Esophagus muscularis mucosa (tissue), 4 donors: ENCODE data around the gene EFCAB14. TPM values are rescaled to one million over a fixed set of nuclear protein-coding genes. Genes with fewer than 3 reads are reported as not detected.

Source experiments
- DNase-seq: peaks from one replicate; pipeline ENCODE4 v3.0.0-alpha.2; 2017; ENCODE audit errors: extremely low spot score
- H3K27ac ChIP-seq, 4 donors: fragments of 200-600 bp; sonication (generic); replicated peaks in 1 of 4; 1 replicate in 3 of 4; 2 replicates in 1 of 4; pipeline ENCODE4 v1.5.1; 2016 to 2019; ENCODE audit warnings: mild to moderate bottlenecking in 1 of 4
- H3K27me3 ChIP-seq, 4 donors: fragments of 200-600 bp; sonication (generic); one replicate each; pipeline versions ENCODE4 v1.5.1 to v1.6.0; 2016 to 2019
- H3K36me3 ChIP-seq, 4 donors: fragments of 200-600 bp; sonication (generic); one replicate each; pipeline ENCODE4 v1.5.1; 2016 to 2019
- H3K4me1 ChIP-seq, 4 donors: fragments of 200-600 bp; sonication (generic); one replicate each; pipeline ENCODE4 v1.5.1; 2016 to 2019
- H3K4me3 ChIP-seq, 4 donors: fragments of 200-600 bp; sonication (generic); 1 replicate in 2 of 4; 2 replicates in 2 of 4; pipeline ENCODE4 v1.5.1; 2016 to 2019; ENCODE audit warnings: mild to moderate bottlenecking in 4 of 4, moderate library complexity in 1 of 4
- H3K9me3 ChIP-seq, 4 donors: fragments of 200-600 bp; sonication (generic); 1 replicate in 3 of 4; 2 replicates in 1 of 4; pipeline ENCODE4 v1.5.1; 2016 to 2019
- EP300 ChIP-seq: sonication (generic); formaldehyde crosslinking; IDR thresholded peaks from one replicate; pipeline ENCODE4 v1.6.1; 2017; ENCODE audit warnings: antibody characterized with exemption
- POLR2A ChIP-seq: fragments of 450-650 bp; IDR thresholded peaks from one replicate; pipeline ENCODE4 v1.6.1; 2017; ENCODE audit warnings: antibody characterized with exemption, moderate library complexity, mild to moderate bottlenecking, low read depth
- POLR2AphosphoS5 ChIP-seq, 2 donors: sonication (generic); formaldehyde crosslinking; IDR thresholded peaks; one replicate each; pipeline ENCODE4 v1.6.1; 2017; ENCODE audit warnings: antibody characterized with exemption in 2 of 2
- WGBS: methylation state at CpG from one replicate; pipeline ENCODE4 v1.1.5; 2018; 5-methylcytosine and 5-hydroxymethylcytosine counted together
- intact Hi-C: fragments of 100-400 bp; cut with DNase I; formaldehyde crosslinking; loops from one replicate; pipeline ENCODE4 v1.15.1; 2023
- total RNA-seq, 4 donors: library from RNA; depleted of rRNA; stranded (reverse); fragments of >200 nt; gene quantifications; one replicate each; pipeline versions ENCODE4 v1.1.0 to v1.2.1, GENCODE V29; 2016
- TF ChIP-seq, protein P1 (sequence below), 3 experiments: fragments of 200-600 bp in 2 of 3; fragments of 450-650 bp in 1 of 3; sonication (generic) in 2 of 3; IDR thresholded peaks; one replicate each; pipeline ENCODE4 v1.5.1; 2017 to 2019; ENCODE audit warnings: antibody characterized with exemption in 3 of 3, mild to moderate bottlenecking in 2 of 3, moderate library complexity in 1 of 3

Gene EFCAB14
- total RNA-seq, 4 donors from 2014 or later: 83.5 to 113 (median 104) TPM

- H3K27ac ChIP-seq: no peak overlapping the region
- H3K4me3 ChIP-seq: no peak overlapping the region
- TF ChIP-seq EP300: no peak
- no peak for TF ChIP-seq POLR2AphosphoS5 (IDR thresholded peaks at IDR 0.05)
- TF ChIP-seq POLR2A: no peak
- TF ChIP-seq, protein P1, sequence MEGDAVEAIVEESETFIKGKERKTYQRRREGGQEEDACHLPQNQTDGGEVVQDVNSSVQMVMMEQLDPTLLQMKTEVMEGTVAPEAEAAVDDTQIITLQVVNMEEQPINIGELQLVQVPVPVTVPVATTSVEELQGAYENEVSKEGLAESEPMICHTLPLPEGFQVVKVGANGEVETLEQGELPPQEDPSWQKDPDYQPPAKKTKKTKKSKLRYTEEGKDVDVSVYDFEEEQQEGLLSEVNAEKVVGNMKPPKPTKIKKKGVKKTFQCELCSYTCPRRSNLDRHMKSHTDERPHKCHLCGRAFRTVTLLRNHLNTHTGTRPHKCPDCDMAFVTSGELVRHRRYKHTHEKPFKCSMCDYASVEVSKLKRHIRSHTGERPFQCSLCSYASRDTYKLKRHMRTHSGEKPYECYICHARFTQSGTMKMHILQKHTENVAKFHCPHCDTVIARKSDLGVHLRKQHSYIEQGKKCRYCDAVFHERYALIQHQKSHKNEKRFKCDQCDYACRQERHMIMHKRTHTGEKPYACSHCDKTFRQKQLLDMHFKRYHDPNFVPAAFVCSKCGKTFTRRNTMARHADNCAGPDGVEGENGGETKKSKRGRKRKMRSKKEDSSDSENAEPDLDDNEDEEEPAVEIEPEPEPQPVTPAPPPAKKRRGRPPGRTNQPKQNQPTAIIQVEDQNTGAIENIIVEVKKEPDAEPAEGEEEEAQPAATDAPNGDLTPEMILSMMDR (IDR thresholded peaks at IDR 0.05): no peak
- H3K27me3 ChIP-seq: no peaks in the 10 kb centered on the region
- intact Hi-C loops: no loop called here
- H3K4me1 ChIP-seq: peaks cover 0 to 25% (median 7%) of the 10 kb centered on the region in 4 donors
- peaks cover 19 to 69% (median 47%) of the 10 kb centered on the region in 4 donors for H3K36me3 ChIP-seq
- H3K9me3 ChIP-seq: peaks cover 0 to 6% (median 0%) of the 10 kb centered on the region in 4 donors
- no peak for DNase-seq
- WGBS: 98% methylated on average over 3 of the region's 3 CpGs
Observed at GRCh38 chr1:46650491-46650890, 68.4 kb downstream of the EFCAB14 start.

DNA sequence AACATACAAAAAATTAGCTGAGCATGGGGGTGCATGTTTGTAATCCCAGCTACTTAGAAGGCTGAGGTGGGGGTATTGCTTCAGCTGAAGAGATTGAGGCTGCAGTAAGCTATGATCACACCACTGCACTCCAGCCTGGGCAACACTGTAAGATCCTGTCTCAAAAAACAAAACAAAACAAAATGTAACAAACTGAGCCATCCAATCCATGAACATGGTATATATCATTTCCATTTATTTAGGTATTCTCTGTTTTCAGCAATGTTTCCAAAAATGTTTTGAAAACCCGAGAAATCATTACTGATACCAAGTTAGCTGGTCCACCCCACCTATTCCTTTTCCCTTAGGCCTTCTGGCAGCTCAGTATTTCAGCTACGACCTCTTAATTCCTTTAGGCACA lies 69.2 kb downstream of the EFCAB14 start:
- H3K4me3 ChIP-seq: no peak overlapping the region
- peaks cover 19 to 65% (median 44%) of the 10 kb centered on the region in 4 donors for H3K36me3 ChIP-seq
- DNase-seq: no peak
- TF ChIP-seq POLR2AphosphoS5 (IDR thresholded peaks at IDR 0.05) (no peak), POLR2A (no peak)
- peaks cover 0 to 24% (median 13%) of the 10 kb centered on the region in 4 donors for H3K4me1 ChIP-seq
- H3K27me3 ChIP-seq: no peaks in the 10 kb centered on the region
- H3K27ac ChIP-seq: no peak overlapping the region
- intact Hi-C loops: no loop called here
- peaks cover 0 to 6% (median 0%) of the 10 kb centered on the region in 4 donors for H3K9me3 ChIP-seq
- WGBS: 97% methylated on average over 2 of the region's 2 CpGs

- Histone ChIP-seq H3K9me3 (peaks cover 0 to 6% (median 0%) of the 10 kb centered on the region in 4 donors), H3K27me3 (no peaks in the 10 kb centered on the region), H3K36me3 (peaks cover 19 to 55% (median 37%) of the 10 kb centered on the region in 4 donors), H3K4me1 (peaks cover 12 to 29% (median 25%) of the 10 kb centered on the region in 4 donors), H3K27ac (no peak overlapping the region), H3K4me3 (no peak overlapping the region)
- TF ChIP-seq EP300 (no peak), POLR2AphosphoS5 (IDR thresholded peaks at IDR 0.05) (no peak), POLR2A (no peak)
- TF ChIP-seq, protein P1 (IDR thresholded peaks at IDR 0.05): no peak
- no peak for DNase-seq
- 97% methylated on average over 3 of the region's 3 CpGs for WGBS
- intact Hi-C loops: no loop called here
Observed at GRCh38 chr1:46647611-46648010, 71.3 kb downstream of the EFCAB14 start.

- H3K27ac ChIP-seq: no peak overlapping the region
- intact Hi-C loops: no loop called here
- 60% methylated on average over 2 of the region's 2 CpGs for WGBS
- H3K9me3 ChIP-seq: peaks cover 0 to 6% (median 0%) of the 10 kb centered on the region in 4 donors
- H3K36me3 ChIP-seq: peaks cover 13 to 53% (median 35%) of the 10 kb centered on the region in 4 donors
- peaks cover 13 to 36% (median 32%) of the 10 kb centered on the region in 4 donors for H3K4me1 ChIP-seq
- DNase-seq: no peak
- H3K4me3 ChIP-seq: no peak overlapping the region
- no peaks in the 10 kb centered on the region for H3K27me3 ChIP-seq
- TF ChIP-seq POLR2A (no peak), EP300 (no peak), POLR2AphosphoS5 (IDR thresholded peaks at IDR 0.05) (no peak)
- TF ChIP-seq, protein P1 (IDR thresholded peaks at IDR 0.05): no peak
Observed at GRCh38 chr1:46646844-46647243, 72.1 kb downstream of the EFCAB14 start.

DNA sequence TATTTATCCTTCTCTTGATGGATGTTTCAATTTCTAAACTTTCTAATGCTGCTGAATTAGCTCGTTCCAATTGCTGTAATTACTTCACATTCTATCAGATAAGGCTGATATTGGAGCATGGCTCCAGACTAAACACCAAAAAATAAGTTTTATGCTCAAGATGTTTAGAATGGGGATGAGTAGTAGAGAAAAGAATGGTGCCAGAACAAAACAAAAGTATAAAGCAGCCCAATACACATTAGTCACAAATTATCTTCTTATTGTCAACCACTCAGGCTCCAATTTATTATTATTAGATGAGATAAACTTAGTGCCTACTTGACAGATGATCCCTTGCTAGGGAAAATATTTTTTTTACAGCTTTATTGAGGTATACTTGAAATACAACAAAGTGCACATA lies 72.6 kb downstream of the EFCAB14 start:
- no peak for DNase-seq
- no peak for TF ChIP-seq POLR2A
- no peak for TF ChIP-seq POLR2AphosphoS5 (IDR thresholded peaks at IDR 0.05)
- TF ChIP-seq, protein P1 (IDR thresholded peaks at IDR 0.05): no peak
- no peak for TF ChIP-seq EP300
- H3K9me3 ChIP-seq: peaks cover 0 to 6% (median 0%) of the 10 kb centered on the region in 4 donors
- intact Hi-C loops: no loop called here
- H3K27ac ChIP-seq: no peak overlapping the region
- peaks cover 13 to 50% (median 34%) of the 10 kb centered on the region in 4 donors for H3K36me3 ChIP-seq
- H3K4me1 ChIP-seq: peaks cover 13 to 37% (median 34%) of the 10 kb centered on the region in 4 donors
- 69% methylated on average over 1 of the region's 1 CpG for WGBS
- no peaks in the 10 kb centered on the region for H3K27me3 ChIP-seq
- H3K4me3 ChIP-seq: no peak overlapping the region
